ENCODE data around the gene COPS8.
A peak's percentile ranks its signal among the peaks of the same experiment; 100 is the strongest.

COPS8 gene

GRCh38 chr2:237085248-237086221 lies at the start of gene COPS8:
Gene COPS8, plus strand, starts transcription at chr2:237085889. Its CDS starts 76 bp downstream, at chr2:237085965.
- DNase-seq, result peak; percentile 94 to 96
- TF ChIP-seq GATA1 (IDR thresholded peaks at IDR 0.05; ENCODE audit: low read depth, low read length), result no peak
- peak; percentile 96 for TF ChIP-seq POLR2A (IDR thresholded peaks at IDR 0.05; ENCODE audit: low read length)

- no peak for TF ChIP-seq GATA1 (IDR thresholded peaks at IDR 0.05; ENCODE audit: low read depth, low read length)
- DNase-seq, result no peak
These were observed 46.2 kb upstream of the COPS8 start for GRCh38 chr2:237039301-237040031.

- TF ChIP-seq POLR2A (IDR thresholded peaks at IDR 0.05; ENCODE audit: low read length) (no peak), GATA1 (IDR thresholded peaks at IDR 0.05; ENCODE audit: low read depth, low read length) (no peak)
- DNase-seq, result peak in 1 of 2 experiments; percentile 6
These were observed 44.5 kb upstream of the COPS8 start for GRCh38 chr2:237041231-237041630.

GRCh38 chr2:237042101-237042500 lies 43.6 kb upstream of the COPS8 start:
- no peak for DNase-seq
- no peak for TF ChIP-seq GATA1 (IDR thresholded peaks at IDR 0.05; ENCODE audit: low read depth, low read length)
- TF ChIP-seq POLR2A (IDR thresholded peaks at IDR 0.05; ENCODE audit: low read length), result no peak

GRCh38 chr2:237043866-237044265 lies 41.8 kb upstream of the COPS8 start:
- DNase-seq, result no peak
- no peak for TF ChIP-seq GATA1 (IDR thresholded peaks at IDR 0.05; ENCODE audit: low read depth, low read length)
- no peak for TF ChIP-seq POLR2A (IDR thresholded peaks at IDR 0.05; ENCODE audit: low read length)

GRCh38 chr2:237044281-237044680 lies 41.4 kb upstream of the COPS8 start:
- DNase-seq, result no peak

GRCh38 chr2:237045449-237045848 lies 40.2 kb upstream of the COPS8 start:
- no peak for DNase-seq
- TF ChIP-seq GATA1 (IDR thresholded peaks at IDR 0.05; ENCODE audit: low read depth, low read length) (no peak), POLR2A (IDR thresholded peaks at IDR 0.05; ENCODE audit: low read length) (no peak)

More at GRCh38 chr2:237044281-237044680, 41.4 kb upstream of the COPS8 start:
- TF ChIP-seq POLR2A (IDR thresholded peaks at IDR 0.05; ENCODE audit: low read length), result no peak
- no peak for TF ChIP-seq GATA1 (IDR thresholded peaks at IDR 0.05; ENCODE audit: low read depth, low read length)

- no peak for DNase-seq
- no peak for TF ChIP-seq POLR2A (IDR thresholded peaks at IDR 0.05; ENCODE audit: low read length)
- TF ChIP-seq GATA1 (IDR thresholded peaks at IDR 0.05; ENCODE audit: low read depth, low read length), result no peak
These were observed 37.1 kb upstream of the COPS8 start for GRCh38 chr2:237048595-237048994.

- DNase-seq, result no peak
- TF ChIP-seq GATA1 (IDR thresholded peaks at IDR 0.05; ENCODE audit: low read depth, low read length), result no peak
- no peak for TF ChIP-seq POLR2A (IDR thresholded peaks at IDR 0.05; ENCODE audit: low read length)
These were observed 33.8 kb upstream of the COPS8 start for GRCh38 chr2:237051861-237052260.

- TF ChIP-seq POLR2A (IDR thresholded peaks at IDR 0.05; ENCODE audit: low read length) (no peak), GATA1 (IDR thresholded peaks at IDR 0.05; ENCODE audit: low read depth, low read length) (no peak)
- no peak for DNase-seq
These were observed 32.6 kb upstream of the COPS8 start for GRCh38 chr2:237053066-237053465.

GRCh38 chr2:237055386-237056100 lies 30.1 kb upstream of the COPS8 start:
- no peak for DNase-seq
- TF ChIP-seq GATA1 (IDR thresholded peaks at IDR 0.05; ENCODE audit: low read depth, low read length) (no peak), POLR2A (IDR thresholded peaks at IDR 0.05; ENCODE audit: low read length) (no peak)

- no peak for TF ChIP-seq GATA1 (IDR thresholded peaks at IDR 0.05; ENCODE audit: low read depth, low read length)
- TF ChIP-seq POLR2A (IDR thresholded peaks at IDR 0.05; ENCODE audit: low read length), result no peak
- DNase-seq, result no peak
These were observed 29.3 kb upstream of the COPS8 start for GRCh38 chr2:237056287-237056875.

- no peak for DNase-seq
- TF ChIP-seq GATA1 (IDR thresholded peaks at IDR 0.05; ENCODE audit: low read depth, low read length) (no peak), POLR2A (IDR thresholded peaks at IDR 0.05; ENCODE audit: low read length) (no peak)
These were observed 28.6 kb upstream of the COPS8 start for GRCh38 chr2:237057107-237057506.
